H54 (cell line): Measurements from ENCODE around the gene ADCY9.

ENCODE experiments used
- DNase-seq: peaks from one replicate; pipeline ENCODE4 v3.0.0; 2011; ENCODE audit warnings: low spot score, mixed read lengths; ENCODE audit not compliant: insufficient read length
- FAIRE-seq: peaks from 3 replicates; lab custom pipeline; 2011; peaks lifted over from hg19 to GRCh38; lab: Jason Lieb, UNC
- POLR2A ChIP-seq: IDR thresholded peaks from 2 replicates; pipeline ENCODE4 v1.6.1; 2011; ENCODE audit warnings: low read depth, mild to moderate bottlenecking, low read length

ADCY9 gene

DNA sequence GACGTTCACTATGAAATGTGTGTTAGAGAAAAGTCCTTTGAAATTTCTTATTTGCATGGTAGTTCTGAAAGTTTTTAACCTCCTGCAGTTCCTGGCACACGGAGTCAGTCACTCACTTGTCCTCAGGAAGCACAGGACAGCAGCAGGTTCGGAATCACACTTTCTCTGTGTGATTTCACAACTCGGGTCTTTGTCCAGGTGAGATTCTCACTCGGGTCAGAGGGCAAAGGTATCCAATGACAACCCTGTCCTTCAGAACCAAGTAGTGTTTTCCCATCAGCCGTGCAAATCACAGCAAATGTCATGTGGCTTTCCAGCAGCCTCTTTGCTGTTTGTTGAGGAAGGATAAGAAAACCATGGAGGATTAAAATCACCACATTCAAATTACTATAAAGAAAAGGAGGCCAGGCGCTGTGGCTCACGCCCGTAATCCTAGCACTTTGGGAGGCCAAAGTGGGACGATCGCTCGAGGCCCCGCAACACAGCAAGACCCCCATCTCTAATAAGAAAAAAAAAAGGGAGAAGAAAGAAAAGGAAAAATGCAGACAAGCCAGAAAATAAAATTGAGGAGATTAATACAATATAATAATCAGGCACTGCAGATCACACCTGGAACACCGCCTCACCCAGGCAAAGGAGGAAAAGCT, 22.0 kb downstream of the ADCY9 start:
- DNase-seq (no peak), FAIRE-seq (no peak)
- no peak for TF ChIP-seq POLR2A

DNA sequence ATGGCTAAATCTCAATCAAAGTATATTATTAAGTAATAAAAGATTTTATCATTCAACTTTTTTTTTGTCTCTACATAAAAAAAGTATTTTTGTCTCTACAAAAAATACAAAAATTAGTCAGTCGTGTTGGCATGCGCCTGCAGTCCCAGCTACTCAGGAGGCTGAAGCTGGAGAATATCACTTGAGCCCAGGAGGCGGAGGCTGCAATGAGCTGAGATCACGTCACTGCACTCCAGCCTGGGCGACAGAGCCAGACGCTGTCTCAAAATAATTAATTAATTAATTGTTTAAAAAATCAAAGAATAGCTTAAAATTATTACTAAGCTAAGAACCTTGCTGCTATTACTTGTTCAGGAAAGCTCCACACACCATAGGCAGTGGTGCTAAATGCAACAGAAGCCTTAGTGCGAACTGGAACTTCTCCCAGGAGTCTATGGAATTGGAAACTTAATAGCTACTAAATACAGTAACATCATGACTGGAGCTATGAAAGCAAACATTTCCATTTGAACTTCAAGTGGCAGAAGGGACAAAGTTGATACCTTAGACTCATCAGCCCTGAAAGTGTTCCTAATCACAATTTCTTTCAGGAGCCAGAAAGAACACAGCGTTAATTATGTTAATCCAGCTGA, 22.6 kb downstream of the ADCY9 start:
- DNase-seq, result no peak
- no peak for FAIRE-seq

DNA sequence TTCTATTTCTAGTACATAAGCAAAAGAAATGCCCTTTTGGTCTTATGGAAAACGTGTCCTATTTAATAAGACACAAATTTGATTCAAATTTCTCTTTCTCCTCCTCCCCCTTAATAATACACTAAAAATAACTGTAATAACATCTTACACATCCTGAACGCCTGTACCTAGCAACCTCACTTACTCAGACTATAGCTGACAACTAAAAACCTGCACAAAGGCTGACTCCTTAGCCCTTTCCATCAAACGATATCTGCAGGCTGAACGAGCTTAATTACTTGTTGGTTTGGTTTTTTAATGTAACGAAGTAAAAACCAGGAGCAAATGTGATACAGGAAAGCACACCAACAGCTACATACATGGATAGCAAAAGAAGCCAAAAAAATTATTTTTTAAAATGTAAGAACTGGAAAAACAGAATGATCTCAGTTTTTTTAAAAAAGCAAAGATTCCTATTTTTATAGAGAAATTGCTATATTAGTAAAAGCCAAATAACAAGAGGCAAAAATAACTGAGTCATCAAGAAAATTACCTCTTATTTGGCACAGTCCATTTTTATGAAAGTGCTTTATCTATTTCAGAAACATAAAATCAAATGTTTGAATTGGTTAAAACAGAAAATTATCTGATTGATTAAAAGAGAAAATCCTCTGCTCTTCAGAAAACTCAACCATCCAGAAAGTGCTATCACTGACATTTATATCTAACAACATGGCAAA, 23.5 kb downstream of the ADCY9 start:
- TF ChIP-seq POLR2A, result no peak
- FAIRE-seq, result no peak
- DNase-seq, result no peak

More for the DNA sequence above, 22.6 kb downstream of the ADCY9 start:
- no peak for TF ChIP-seq POLR2A

DNA sequence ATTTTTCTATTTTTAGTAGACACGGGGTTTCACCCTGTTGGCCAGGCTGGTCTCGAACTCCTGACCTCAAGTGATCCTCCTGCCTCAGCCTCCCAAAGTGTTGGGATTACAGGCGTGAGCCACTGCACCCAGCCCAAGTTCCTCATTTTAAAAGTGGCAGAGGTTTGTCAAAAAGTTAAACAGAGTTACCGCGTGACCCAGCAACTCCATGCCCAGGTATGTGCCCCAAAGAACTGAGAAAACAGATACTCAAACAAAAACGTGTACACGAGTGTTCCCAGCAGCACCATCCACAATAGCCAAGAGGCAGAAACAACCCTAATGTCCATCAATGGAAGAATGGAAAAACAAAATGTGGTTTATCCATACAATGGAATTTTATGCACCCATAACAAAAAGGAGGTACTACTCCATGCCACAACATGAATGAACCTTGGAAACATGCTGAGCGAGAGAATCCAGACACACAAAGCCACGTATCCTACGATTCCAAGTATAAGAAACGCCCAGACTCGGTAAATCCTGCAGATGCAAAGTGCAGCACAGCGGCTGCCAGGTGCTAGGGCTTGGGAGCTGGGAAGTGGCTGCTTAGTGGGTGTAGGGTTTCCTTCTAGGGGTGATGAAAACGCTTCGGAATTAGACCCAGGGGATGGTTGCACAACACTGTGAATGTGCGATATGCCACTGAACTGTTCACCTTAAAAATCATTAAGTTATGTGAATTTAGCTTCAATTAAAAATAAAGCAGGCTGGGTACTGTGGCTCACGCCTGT, 24.8 kb downstream of the ADCY9 start:
- TF ChIP-seq POLR2A, result no peak
- FAIRE-seq, result no peak
- DNase-seq, result no peak

DNA sequence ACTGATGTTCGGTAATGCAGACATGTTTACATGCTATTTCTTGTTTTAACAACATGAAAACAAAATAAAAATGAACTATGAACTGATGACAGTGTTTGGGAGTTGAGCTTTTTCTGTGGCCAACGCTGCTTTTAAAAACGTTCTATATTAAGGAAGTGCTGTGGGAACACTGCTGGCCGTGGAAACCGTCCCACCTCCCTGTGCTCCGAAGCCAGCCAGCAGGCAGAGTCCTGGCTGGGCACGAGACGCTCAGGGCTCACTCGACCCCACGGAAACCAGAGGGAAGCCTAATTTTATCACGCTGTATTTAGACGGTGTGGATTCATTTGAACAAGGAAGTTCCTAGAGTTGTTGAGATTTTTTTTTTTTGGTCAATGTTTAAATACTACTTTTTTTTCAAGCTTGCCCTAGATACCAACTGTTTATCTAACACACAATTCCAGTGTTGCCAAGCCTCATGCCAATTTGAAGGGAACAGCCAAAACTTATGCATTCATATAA, 25.8 kb downstream of the ADCY9 start:
- FAIRE-seq (no peak), DNase-seq (no peak)
- TF ChIP-seq POLR2A, result no peak

DNA sequence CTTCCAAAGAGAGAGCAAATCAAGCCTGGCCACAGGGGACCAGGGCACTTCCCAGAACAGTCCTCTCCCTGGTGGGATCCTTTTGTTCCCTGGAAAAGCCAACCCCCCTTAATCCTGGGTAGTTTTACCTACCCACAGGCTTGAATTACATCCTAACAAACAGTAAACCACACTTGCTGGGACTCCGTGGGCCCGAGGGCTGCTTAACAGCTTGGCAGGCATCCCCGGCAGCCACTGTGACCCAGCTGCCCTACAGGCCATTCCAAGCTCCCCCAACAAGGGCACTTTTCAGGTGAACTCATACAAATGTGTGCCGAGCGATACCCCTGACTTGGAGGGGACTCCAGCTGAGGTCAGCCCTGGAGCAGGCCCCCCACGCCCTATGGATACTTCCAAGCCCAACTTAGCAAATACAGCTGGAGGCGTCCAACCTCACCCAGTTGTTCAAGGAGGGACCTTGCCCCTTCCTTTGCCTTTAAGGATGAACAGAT, 26.4 kb downstream of the ADCY9 start:
- no peak for TF ChIP-seq POLR2A
- FAIRE-seq, result no peak
- no peak for DNase-seq

DNA sequence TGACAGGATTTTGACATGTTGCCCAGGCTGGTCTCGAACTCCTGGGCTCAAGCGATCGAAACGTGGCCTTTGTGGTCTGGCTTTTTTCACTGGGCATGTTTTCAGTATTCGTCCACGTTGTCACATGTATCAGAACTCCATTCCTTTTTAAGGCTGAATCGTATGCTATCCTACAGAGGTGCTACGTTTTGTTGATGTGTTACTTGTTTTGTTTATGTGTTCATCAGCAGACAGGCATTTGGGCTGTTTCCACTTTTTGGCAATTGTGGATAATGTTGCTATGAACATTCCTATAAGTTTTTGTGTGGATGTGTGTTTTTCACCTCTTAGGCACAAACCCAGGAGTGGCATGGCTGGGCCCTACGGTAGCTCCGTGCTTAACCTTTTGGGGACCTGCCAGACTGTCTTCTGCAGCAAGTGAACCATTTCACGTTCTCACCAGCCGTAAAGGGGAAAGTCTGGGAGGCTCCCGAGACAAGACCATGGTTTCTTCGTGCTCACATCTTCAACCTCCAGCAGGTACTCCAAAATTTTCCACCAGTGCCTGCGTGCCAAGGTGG, 26.9 kb downstream of the ADCY9 start:
- no peak for DNase-seq
- no peak for FAIRE-seq
- no peak for TF ChIP-seq POLR2A

DNA sequence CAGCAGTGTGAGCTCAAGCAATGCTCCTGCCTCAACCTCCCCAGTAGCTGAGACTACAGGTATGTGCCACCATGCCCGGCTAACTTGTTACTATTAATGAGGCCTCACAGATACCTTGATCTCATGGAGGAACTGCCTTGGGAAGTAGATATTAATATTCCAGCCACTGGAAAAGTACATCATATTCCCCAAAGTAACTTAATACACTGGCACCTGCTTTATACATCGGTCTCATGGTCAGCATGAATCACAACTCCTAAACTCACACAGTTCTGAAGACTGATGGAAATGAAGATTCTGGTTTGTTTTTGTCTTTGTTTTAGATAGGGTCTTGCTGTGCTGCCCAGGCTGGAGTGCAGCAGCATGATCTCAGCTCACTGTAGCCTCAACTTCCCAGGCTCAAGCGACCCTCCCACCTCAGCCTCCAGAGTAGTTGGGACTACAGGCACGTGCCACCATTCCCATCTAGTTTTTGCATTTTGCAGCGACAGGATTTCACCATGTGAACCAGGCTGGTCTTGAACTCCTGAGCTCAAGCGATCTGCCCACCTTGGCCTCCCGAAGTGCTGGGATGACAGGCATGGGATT, 28.2 kb downstream of the ADCY9 start:
- no peak for DNase-seq
- FAIRE-seq, result no peak

DNA sequence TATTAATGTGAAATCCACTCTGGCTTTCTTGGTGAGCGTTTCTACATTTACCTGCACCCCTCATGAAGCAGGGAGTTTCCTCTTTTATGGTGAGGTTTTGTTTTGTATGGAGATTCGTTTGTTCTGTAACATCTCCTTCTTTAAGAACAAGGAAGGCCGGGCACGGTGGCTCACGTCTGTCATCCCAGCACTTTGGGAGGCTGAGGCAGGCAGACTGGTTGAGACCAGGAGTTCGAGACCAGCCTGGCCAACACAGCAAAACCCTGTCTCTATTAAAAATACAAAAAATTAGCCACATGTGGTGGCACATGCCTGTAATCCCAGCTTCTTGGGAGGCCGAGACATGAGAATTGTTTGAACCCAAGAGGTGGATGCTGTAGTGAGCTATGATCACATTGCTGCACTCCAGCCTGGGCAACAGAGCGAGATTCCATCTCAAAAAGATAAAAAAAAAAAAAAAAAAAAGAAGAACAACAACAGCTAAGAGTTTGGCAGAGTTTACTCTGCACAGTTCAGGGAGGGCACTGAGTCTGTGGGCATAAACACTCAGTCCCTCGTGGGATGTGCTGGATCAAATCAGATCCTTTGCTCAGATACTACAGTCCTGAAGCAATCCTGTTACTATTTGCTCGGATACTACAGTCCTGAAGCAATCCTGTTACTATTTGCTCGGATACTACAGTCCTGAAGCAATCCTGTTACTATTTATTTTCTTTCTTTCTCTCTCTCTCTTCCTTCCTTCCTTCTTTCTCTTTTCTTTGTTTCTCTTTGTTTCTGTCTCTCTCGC, 28.9 kb downstream of the ADCY9 start:
- FAIRE-seq (no peak), DNase-seq (no peak)
- no peak for TF ChIP-seq POLR2A

More for the DNA sequence above, 28.2 kb downstream of the ADCY9 start:
- no peak for TF ChIP-seq POLR2A

DNA sequence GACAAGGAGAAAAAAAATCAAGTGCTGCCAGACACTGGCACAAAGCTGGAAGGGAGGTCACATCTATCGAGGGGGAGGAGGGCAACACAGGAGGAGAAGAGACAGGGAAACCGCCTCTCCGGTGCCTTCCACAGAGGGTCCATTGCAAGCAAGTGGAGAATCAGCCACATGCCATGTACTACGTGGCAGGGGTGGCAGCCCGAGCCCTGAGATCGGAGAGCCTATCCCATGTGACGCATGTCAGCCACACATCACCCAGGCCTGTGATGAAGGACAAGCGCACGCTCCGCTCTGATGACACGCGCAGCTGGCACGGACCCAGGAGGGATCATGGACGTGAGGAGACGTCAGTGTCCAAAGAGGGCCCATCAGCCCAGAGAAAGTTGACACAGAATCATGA, 30.1 kb downstream of the ADCY9 start:
- no peak for TF ChIP-seq POLR2A
- DNase-seq (no peak), FAIRE-seq (no peak)

DNA sequence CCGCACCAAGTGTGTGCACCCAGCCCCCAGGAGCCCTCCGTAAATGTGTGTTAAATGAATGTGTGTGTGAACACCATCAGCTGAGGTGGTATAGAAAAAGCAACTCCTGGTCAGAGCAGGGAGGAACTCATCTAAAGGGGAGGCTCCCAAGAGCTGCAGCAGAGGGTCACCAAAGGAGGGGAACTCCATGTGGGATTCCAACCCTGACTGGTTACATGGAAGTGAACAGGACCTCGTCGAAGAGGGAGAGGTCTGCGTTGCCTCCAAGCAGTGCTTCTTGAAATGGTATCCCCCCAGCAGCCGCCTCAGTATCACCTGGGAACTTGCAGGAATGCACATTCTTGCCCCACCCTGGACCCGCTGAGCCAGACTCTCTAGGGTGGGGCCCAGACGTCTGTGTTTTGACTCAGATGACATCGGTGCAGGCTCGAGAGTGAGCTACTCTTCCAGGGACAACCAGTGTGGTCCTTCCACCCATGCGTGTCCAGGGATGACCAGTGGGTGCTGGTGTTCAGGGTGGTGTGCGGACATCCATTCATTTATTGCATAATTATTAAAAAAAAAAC, 30.8 kb downstream of the ADCY9 start:
- DNase-seq, result no peak

DNA sequence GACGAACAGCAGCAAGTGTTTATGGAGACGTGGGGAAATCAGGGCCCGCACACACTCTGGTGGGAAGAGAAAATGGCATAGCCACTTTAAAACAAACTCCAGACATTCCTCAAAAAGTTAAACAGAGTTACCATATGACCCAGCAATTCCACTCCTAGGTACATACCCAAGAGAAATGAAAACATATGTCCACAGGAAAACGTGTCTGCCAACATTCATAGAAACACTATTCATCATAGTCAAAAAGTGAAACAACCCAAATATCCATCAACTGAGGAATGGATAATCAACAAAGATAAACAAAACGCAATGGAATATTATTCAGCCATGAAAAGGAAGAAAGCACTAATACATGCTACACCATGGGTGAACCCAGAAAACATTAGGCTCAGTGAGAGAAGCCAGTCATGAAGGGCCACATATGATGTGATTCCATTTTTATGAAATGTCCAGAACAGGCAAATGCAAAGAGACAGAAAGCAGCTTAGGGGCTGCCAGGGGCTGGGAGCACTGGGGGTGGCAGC, 32.8 kb downstream of the ADCY9 start:
- DNase-seq, result no peak
- no peak for FAIRE-seq
- TF ChIP-seq POLR2A, result no peak

More for the DNA sequence above, 30.8 kb downstream of the ADCY9 start:
- TF ChIP-seq POLR2A, result no peak
- FAIRE-seq, result no peak
